Upper lobe of left lung (tissue), 4 donors: ENCODE results near the gene PROX2.

ENCODE experiments used
- EP300 ChIP-seq, 4 donors: sonication (generic); formaldehyde crosslinking; IDR thresholded peaks; one replicate each; pipeline ENCODE4 v1.5.1; 2017; ENCODE audit warnings: antibody characterized with exemption in 4 of 4, control low read depth in 2 of 4
- POLR2A ChIP-seq, 4 donors: fragments of 450-650 bp; IDR thresholded peaks; one replicate each; pipeline ENCODE4 v1.5.1; 2016 to 2017; ENCODE audit warnings: antibody characterized with exemption in 4 of 4, mild to moderate bottlenecking in 2 of 4
- POLR2AphosphoS5 ChIP-seq, 2 donors: sonication (generic); formaldehyde crosslinking; IDR thresholded peaks; one replicate each; pipeline ENCODE4 v1.5.1; 2017; ENCODE audit warnings: antibody characterized with exemption in 2 of 2
- TF ChIP-seq, protein P1 (sequence below), 6 experiments: fragments of 450-650 bp in 4 of 6; fragments of 200-600 bp in 2 of 6; sonication (generic) in 2 of 6; IDR thresholded peaks; one replicate each; pipeline ENCODE4 v1.5.1; 2016 to 2019; ENCODE audit warnings: antibody characterized with exemption in 6 of 6

GRCh38 chr14:74898083-74898482 lies 22.1 kb upstream of the PROX2 start:
- TF ChIP-seq, protein P1, sequence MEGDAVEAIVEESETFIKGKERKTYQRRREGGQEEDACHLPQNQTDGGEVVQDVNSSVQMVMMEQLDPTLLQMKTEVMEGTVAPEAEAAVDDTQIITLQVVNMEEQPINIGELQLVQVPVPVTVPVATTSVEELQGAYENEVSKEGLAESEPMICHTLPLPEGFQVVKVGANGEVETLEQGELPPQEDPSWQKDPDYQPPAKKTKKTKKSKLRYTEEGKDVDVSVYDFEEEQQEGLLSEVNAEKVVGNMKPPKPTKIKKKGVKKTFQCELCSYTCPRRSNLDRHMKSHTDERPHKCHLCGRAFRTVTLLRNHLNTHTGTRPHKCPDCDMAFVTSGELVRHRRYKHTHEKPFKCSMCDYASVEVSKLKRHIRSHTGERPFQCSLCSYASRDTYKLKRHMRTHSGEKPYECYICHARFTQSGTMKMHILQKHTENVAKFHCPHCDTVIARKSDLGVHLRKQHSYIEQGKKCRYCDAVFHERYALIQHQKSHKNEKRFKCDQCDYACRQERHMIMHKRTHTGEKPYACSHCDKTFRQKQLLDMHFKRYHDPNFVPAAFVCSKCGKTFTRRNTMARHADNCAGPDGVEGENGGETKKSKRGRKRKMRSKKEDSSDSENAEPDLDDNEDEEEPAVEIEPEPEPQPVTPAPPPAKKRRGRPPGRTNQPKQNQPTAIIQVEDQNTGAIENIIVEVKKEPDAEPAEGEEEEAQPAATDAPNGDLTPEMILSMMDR (IDR thresholded peaks at IDR 0.05): no peak
- TF ChIP-seq POLR2A (IDR thresholded peaks at IDR 0.05) (no peak), POLR2AphosphoS5 (IDR thresholded peaks at IDR 0.05) (no peak), EP300 (IDR thresholded peaks at IDR 0.05) (no peak)
